Sigmoid colon (tissue), 3 donors: ENCODE results near the gene ARHGAP5.

Source experiments
- CTCF ChIP-seq, 4 experiments: fragments of 450-650 bp in 3 of 4; fragments of 200-600 bp in 1 of 4; IDR thresholded peaks; one replicate each; pipeline ENCODE4 v1.5.1; 2016 to 2019; ENCODE audit warnings: antibody characterized with exemption in 4 of 4, mild to moderate bottlenecking in 3 of 4, moderate library complexity in 2 of 4
- POLR2A ChIP-seq, 2 donors: fragments of 450-650 bp; IDR thresholded peaks; one replicate each; pipeline ENCODE4 v1.6.1; 2016; ENCODE audit warnings: antibody characterized with exemption in 2 of 2, mild to moderate bottlenecking in 2 of 2, moderate library complexity in 2 of 2

- no peak for TF ChIP-seq CTCF (IDR thresholded peaks at IDR 0.05)
- TF ChIP-seq POLR2A (IDR thresholded peaks at IDR 0.05): no peak
Measured at GRCh38 chr14:32142754-32143437, 65.8 kb downstream of the ARHGAP5 start.
